ENCODE measurements around the gene CACNA2D3.
"Not testable (repeated sequence)": the region's sequence is repeated elsewhere in the genome, so short reads cannot be mapped to it uniquely, and the experiment has no call there.

CACNA2D3 gene

GRCh38 chr3:54596087-54596486 is 473.7 kb downstream of the CACNA2D3 start:
- no peak for DNase-seq

- no peak for DNase-seq
Observed at GRCh38 chr3:54599716-54600115, 477.4 kb downstream of the CACNA2D3 start.

- no peak for DNase-seq
Observed at GRCh38 chr3:54600441-54601204, 478.3 kb downstream of the CACNA2D3 start.

GRCh38 chr3:54604495-54604894 is 482.1 kb downstream of the CACNA2D3 start:
- no peak for DNase-seq

- DNase-seq, result no peak
Observed at GRCh38 chr3:54608041-54608440, 485.7 kb downstream of the CACNA2D3 start.

- no peak for DNase-seq
Observed at GRCh38 chr3:54619053-54619452, 496.7 kb downstream of the CACNA2D3 start.

GRCh38 chr3:54619531-54619930 is 497.2 kb downstream of the CACNA2D3 start:
- no peak for DNase-seq

- DNase-seq, result no peak
Observed at GRCh38 chr3:54621184-54621583, 498.8 kb downstream of the CACNA2D3 start.

- DNase-seq, result no peak
Observed at GRCh38 chr3:54622678-54623077, 500.3 kb downstream of the CACNA2D3 start.

GRCh38 chr3:54625805-54626787 is 503.7 kb downstream of the CACNA2D3 start:
- no peak for DNase-seq

GRCh38 chr3:54628888-54629441 is 506.6 kb downstream of the CACNA2D3 start:
- DNase-seq, result no peak

GRCh38 chr3:54630101-54630623 is 507.8 kb downstream of the CACNA2D3 start:
- no peak for DNase-seq

GRCh38 chr3:54631001-54631400 is 508.6 kb downstream of the CACNA2D3 start:
- not testable (repeated sequence) for DNase-seq

- DNase-seq, result no peak
Observed at GRCh38 chr3:54631516-54632325, 509.4 kb downstream of the CACNA2D3 start.

GRCh38 chr3:54632326-54632665 is 509.9 kb downstream of the CACNA2D3 start:
- DNase-seq, result no peak

- DNase-seq, result no peak
Observed at GRCh38 chr3:54632834-54633233, 510.5 kb downstream of the CACNA2D3 start.

- DNase-seq, result no peak
Observed at GRCh38 chr3:54633444-54634121, 511.2 kb downstream of the CACNA2D3 start.

GRCh38 chr3:54634122-54634469 is 511.7 kb downstream of the CACNA2D3 start:
- DNase-seq, result no peak

GRCh38 chr3:54639790-54640372 is 517.5 kb downstream of the CACNA2D3 start:
- not testable (repeated sequence) for DNase-seq

- no peak for DNase-seq
Observed at GRCh38 chr3:54641226-54642014, 519.1 kb downstream of the CACNA2D3 start.

- DNase-seq, result no peak
Observed at GRCh38 chr3:54642147-54642546, 519.8 kb downstream of the CACNA2D3 start.
